Skeletal muscle satellite cell (primary cell): ENCODE results near the gene COL15A1.
"Not testable (repeated sequence)": the region's sequence is repeated elsewhere in the genome, so short reads cannot be mapped to it uniquely, and the experiment has no call there.

Source experiments
- H3K27me3 ChIP-seq: 2 replicates; pipeline ENCODE4 v1.7.0; 2013; ENCODE audit warnings: low read length; ENCODE audit not compliant: control insufficient read depth, insufficient read depth
- H3K36me3 ChIP-seq: 2 replicates; pipeline ENCODE4 v1.7.0; 2013; ENCODE audit warnings: mild to moderate bottlenecking, control low read depth, low read length; ENCODE audit not compliant: insufficient read depth
- H3K4me1 ChIP-seq: 2 replicates; pipeline ENCODE4 v1.7.0; 2013; ENCODE audit warnings: low read length; ENCODE audit not compliant: control insufficient read depth, insufficient read depth
- H3K4me2 ChIP-seq: 2 replicates; pipeline ENCODE4 v1.7.0; 2013; ENCODE audit warnings: mild to moderate bottlenecking, low read length
- H3K4me3 ChIP-seq: 2 replicates; pipeline ENCODE4 v1.7.0; 2013; ENCODE audit warnings: low read length
- H3K9ac ChIP-seq: 2 replicates; pipeline ENCODE4 v1.7.0; 2013; ENCODE audit warnings: mild to moderate bottlenecking, low read depth, low read length, moderate library complexity
- H3K9me3 ChIP-seq: replicated peaks from 2 replicates; pipeline ENCODE4 v1.7.0; 2013; ENCODE audit warnings: mild to moderate bottlenecking, control low read depth, low read length

COL15A1 gene

GRCh38 chr9:99079542-99079941 lies 135.8 kb downstream of the COL15A1 start:
- H3K4me1 ChIP-seq = peaks cover 23% of the 10 kb centered on the region
- H3K4me3 ChIP-seq = no peak overlapping the region
- no peak overlapping the region for H3K4me2 ChIP-seq
- H3K9me3 ChIP-seq = no peaks in the 10 kb centered on the region
- no peaks in the 10 kb centered on the region for H3K36me3 ChIP-seq
- H3K27me3 ChIP-seq = peaks cover 28% of the 10 kb centered on the region
- H3K9ac ChIP-seq = no peak overlapping the region

DNA sequence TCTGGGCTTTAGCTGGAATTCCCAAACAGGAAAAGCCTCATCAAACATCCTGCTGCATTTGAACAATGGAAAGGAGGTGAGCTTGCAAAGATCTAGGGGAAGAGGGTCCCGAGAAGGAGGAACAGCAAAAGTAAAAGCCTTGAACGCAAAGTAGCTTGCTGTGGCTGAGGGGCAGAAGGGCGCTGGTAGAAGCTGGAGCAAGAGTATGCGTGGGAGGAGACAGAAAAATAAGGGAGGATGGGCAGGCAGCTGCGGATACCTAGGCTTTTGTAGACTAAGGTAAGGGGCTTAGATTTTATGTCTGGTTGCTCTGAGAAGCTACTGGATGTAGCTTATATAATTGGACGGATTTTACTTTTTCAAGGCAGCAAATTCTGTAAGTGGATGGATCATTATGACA lies 139.3 kb downstream of the COL15A1 start:
- Histone ChIP-seq H3K36me3 (no peaks in the 10 kb centered on the region), H3K4me2 (no peak overlapping the region), H3K4me1 (peaks cover 21% of the 10 kb centered on the region), H3K27me3 (peaks cover 20% of the 10 kb centered on the region), H3K9me3 (no peaks in the 10 kb centered on the region), H3K9ac (no peak overlapping the region), H3K4me3 (no peak overlapping the region)

DNA sequence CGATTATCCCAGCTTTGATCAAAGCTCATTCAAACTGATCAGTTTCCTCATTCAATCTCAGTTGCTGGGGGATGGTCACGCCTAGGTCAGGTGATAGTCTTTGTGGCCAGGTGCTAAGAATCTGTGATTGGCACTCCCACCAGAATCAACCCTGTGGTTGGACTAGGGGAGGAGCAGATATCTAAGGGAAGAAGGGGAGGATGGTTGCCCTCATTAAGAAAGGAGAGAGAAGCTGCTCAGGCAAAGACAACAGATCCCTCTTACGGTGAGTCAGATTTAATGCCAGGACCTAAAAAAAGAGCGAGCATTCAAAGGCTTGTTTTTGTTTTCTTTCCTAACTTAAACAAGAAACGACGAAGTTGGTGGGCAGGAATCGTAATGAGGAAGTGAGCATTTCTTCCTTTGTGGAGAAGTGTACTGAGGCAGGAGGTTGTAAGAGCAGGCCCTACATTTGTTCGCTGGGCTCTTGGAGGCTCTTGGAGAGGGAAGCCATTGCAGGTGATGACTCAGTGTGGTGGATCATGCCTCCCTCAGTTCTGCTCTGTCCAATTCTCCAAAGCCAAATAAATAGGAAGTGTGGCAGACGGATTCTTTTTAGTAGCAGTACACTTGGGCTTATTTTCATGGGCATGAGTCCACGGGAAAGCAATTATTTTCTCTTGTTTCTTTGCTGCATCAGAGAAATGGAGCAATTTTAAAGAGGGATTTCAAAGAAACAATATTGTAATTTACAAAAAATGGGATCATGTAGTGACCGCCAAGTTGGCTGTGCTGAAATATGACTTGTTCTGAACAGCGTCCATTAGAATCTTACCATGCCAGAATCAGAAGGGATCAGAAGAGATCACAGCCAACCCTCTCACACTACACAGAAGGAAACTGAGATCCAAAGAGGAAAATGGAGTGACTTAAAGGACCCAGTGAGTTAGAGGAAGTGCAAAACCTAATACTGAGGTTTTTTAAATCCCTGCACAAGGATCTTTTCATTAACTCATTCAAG lies 142.5 kb downstream of the COL15A1 start:
- Histone ChIP-seq H3K4me1 (peaks cover 21% of the 10 kb centered on the region), H3K27me3 (peaks cover 10% of the 10 kb centered on the region), H3K36me3 (no peaks in the 10 kb centered on the region), H3K9me3 (no peaks in the 10 kb centered on the region), H3K9ac (peak overlapping the region; percentile 35), H3K4me2 (peak overlapping the region; percentile 67), H3K4me3 (peak overlapping the region; percentile 52)

- Histone ChIP-seq H3K4me1 (peaks cover 21% of the 10 kb centered on the region), H3K27me3 (peaks cover 6% of the 10 kb centered on the region)
Observed at GRCh38 chr9:99087462-99087861, 143.8 kb downstream of the COL15A1 start.

DNA sequence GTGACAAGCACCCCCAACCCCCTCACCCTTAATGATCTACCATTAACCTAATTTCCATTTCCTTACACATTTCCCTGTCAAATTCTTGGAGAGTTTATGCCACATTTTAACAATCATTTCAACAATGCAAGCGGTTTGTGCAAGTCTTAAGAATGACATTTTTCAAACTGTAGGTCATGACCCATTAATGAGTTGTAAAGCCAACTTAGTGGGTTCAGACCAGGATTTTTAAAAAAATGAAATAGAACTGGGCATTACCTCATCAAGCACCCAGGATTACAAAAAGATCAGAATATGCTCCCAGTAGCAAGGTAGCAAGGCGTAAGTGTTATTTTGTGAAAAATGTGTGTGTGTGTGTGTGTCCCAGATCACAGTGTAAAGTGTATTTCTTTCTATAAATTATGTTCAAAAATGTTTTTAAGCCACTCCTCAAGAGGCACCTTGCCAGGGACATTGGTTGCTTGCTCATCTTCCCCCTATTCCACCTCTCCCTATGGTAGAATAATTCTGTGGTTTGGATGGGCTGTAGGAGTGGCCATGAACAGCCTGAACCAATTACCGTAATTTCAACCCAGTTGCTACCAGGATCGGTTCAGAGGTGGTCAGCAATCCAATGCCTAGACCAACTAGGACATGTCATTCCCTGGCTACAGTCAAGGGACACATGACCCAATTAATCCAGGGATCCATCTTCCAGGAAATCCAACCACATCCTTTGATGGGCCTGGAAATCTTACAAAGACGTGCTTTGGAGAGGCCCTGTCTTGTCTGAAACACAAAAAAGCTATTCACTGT lies 146.8 kb downstream of the COL15A1 start:
- Histone ChIP-seq H3K4me2 (no peak overlapping the region), H3K4me1 (peaks cover 17% of the 10 kb centered on the region), H3K36me3 (no peaks in the 10 kb centered on the region), H3K9ac (no peak overlapping the region), H3K4me3 (no peak overlapping the region), H3K27me3 (peaks cover 12% of the 10 kb centered on the region), H3K9me3 (no peaks in the 10 kb centered on the region)

More at GRCh38 chr9:99087462-99087861, 143.8 kb downstream of the COL15A1 start:
- H3K9me3 ChIP-seq = no peaks in the 10 kb centered on the region
- H3K4me3 ChIP-seq = no peak overlapping the region
- no peak overlapping the region for H3K4me2 ChIP-seq
- no peak overlapping the region for H3K9ac ChIP-seq
- H3K36me3 ChIP-seq = no peaks in the 10 kb centered on the region

DNA sequence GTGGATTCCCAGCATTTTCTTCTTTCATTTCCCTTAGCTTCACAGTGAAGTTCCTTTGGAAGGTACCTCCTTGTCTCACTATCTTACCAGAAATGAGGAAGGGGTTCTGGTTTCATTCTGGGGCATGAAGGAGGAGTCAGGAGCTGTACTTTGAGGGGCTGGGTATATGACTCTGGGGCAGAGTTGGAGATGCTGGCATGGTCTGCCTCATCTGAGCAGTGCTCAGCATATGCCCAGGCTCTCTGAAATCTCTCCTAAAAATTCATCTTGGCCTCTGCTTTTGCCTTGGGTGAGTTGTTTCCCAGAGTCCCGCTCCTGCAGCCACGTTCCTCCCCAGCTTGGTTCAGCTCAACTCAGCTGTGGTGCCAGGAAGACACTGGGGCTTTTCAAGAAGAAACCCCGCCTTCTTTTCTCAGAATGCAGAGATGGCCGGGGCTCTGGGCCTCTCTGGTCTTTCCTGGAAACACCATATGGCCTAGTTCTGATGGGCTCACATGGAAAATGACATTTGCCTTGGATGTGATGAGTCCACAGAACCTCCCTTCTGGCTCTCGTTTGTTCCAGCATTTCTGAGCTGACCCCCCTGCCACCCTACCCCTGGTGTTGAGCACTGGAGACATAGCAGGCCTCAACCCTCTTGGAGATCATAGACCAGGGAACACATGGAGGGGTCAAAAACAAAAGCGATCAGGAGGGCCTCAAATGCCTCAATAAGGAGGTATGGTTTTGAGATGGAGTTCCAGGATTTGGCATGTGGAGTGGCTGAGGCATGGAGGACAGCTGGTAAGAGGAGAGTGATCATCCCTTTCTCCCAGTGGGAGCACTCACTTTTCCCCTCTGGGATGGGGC lies 149.2 kb downstream of the COL15A1 start:
- Histone ChIP-seq H3K4me3 (no peak overlapping the region), H3K9me3 (no peaks in the 10 kb centered on the region), H3K9ac (no peak overlapping the region), H3K27me3 (peaks cover 25% of the 10 kb centered on the region), H3K4me2 (no peak overlapping the region), H3K4me1 (no peaks in the 10 kb centered on the region), H3K36me3 (no peaks in the 10 kb centered on the region)

- no peak overlapping the region for H3K4me3 ChIP-seq
- no peaks in the 10 kb centered on the region for H3K36me3 ChIP-seq
- no peaks in the 10 kb centered on the region for H3K4me1 ChIP-seq
- H3K9me3 ChIP-seq = no peaks in the 10 kb centered on the region
- peaks cover 25% of the 10 kb centered on the region for H3K27me3 ChIP-seq
- no peak overlapping the region for H3K4me2 ChIP-seq
- no peak overlapping the region for H3K9ac ChIP-seq
Observed at GRCh38 chr9:99093492-99093791, 149.7 kb downstream of the COL15A1 start.

DNA sequence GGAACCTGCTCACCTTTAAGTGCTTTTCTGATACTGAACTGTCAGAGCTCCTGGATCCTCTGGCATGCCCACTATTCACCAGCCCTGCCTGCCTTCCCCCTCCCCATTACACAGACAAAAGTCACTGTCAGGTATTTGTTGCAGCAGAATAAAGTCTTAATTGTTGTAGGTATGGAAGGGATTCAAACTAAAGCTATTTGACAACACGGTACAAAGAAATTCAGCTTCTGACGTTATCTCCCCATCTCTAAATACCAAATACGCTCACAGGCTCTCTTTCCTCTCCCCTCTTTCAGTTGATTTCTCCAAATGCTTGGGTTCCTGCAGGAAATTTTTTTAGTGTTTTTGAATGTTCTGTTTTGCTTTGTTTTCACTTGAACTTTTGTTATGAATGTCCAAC lies 151.9 kb downstream of the COL15A1 start:
- H3K36me3 ChIP-seq = no peaks in the 10 kb centered on the region
- H3K9ac ChIP-seq = no peak overlapping the region
- H3K27me3 ChIP-seq = peaks cover 25% of the 10 kb centered on the region
- H3K4me2 ChIP-seq = no peak overlapping the region
- no peaks in the 10 kb centered on the region for H3K9me3 ChIP-seq
- H3K4me1 ChIP-seq = no peaks in the 10 kb centered on the region
- no peak overlapping the region for H3K4me3 ChIP-seq

- no peaks in the 10 kb centered on the region for H3K4me1 ChIP-seq
- H3K9me3 ChIP-seq = no peaks in the 10 kb centered on the region
- H3K4me3 ChIP-seq = no peak overlapping the region
- H3K4me2 ChIP-seq = no peak overlapping the region
- no peaks in the 10 kb centered on the region for H3K36me3 ChIP-seq
- no peak overlapping the region for H3K9ac ChIP-seq
- H3K27me3 ChIP-seq = peaks cover 25% of the 10 kb centered on the region
Observed at GRCh38 chr9:99096409-99096808, 152.7 kb downstream of the COL15A1 start.

DNA sequence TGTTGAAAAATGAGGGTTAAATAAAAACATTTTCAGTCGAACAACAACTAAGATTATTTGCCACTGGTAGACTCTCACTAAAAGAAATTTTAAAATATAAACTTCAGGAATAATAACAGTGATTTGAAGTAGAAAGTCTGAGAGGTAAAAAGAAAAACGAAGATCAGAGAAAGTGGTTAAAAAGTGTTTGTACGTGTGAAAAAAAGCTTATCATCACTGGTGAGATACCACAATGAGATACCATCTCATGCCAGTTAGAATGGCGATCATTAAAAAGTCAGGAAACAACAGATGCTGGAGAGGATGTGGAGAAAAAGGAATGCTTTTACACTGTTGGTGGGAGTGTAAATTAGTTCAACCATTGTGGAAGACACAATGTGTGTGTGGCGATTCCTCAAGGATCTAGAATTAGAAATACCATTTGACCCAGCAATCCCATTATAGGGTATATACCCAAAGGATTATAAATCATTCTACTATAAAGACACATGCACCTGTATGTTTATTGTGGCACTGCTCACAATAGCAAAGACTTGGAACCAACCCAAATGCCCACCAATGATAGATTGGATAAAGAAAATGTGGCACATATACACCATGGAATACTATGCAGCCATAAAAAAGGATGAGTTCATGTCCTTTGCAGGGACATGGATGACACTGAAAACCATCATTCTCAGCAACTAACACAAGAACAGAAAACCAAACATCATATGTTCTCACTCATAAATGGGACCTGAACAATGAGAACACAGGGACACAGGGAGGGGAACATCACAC lies 156.3 kb downstream of the COL15A1 start:
- not testable (repeated sequence) for H3K9me3 ChIP-seq, H3K9ac ChIP-seq, H3K4me2 ChIP-seq, H3K36me3 ChIP-seq, H3K4me3 ChIP-seq
- Histone ChIP-seq H3K4me1 (peaks cover 12% of the 10 kb centered on the region), H3K27me3 (peaks cover 17% of the 10 kb centered on the region)
